GM23338 (cell line): ENCODE measurements around the gene CHMP4A.

Source experiments
- EZH2 ChIP-seq: fragments of 200-600 bp; sonication (generic); IDR thresholded peaks from one replicate; pipeline ENCODE4 v1.8.0; 2017; ENCODE audit warnings: antibody characterized with exemption, mild to moderate bottlenecking, low read depth; ENCODE audit not compliant: unreplicated experiment
- POLR2AphosphoS5 ChIP-seq: IDR thresholded peaks from 2 replicates; pipeline ENCODE4 v1.6.1; 2016; ENCODE audit warnings: antibody characterized with exemption, low read depth
- TF ChIP-seq, protein P1 (sequence below), 2 experiments: fragments of 200-600 bp in 1 of 2; sonication (generic) in 1 of 2; conservative IDR thresholded peaks; 2 replicates each; pipeline versions ENCODE4 v1.5.1 to v1.6.1; 2016 to 2017; ENCODE audit warnings: antibody characterized with exemption in 2 of 2, low read depth in 2 of 2, mild to moderate bottlenecking in 2 of 2, moderate library complexity in 1 of 2

GRCh38 chr14:24250354-24250753 lies 37.1 kb upstream of the CHMP4A start:
- TF ChIP-seq, protein P1, sequence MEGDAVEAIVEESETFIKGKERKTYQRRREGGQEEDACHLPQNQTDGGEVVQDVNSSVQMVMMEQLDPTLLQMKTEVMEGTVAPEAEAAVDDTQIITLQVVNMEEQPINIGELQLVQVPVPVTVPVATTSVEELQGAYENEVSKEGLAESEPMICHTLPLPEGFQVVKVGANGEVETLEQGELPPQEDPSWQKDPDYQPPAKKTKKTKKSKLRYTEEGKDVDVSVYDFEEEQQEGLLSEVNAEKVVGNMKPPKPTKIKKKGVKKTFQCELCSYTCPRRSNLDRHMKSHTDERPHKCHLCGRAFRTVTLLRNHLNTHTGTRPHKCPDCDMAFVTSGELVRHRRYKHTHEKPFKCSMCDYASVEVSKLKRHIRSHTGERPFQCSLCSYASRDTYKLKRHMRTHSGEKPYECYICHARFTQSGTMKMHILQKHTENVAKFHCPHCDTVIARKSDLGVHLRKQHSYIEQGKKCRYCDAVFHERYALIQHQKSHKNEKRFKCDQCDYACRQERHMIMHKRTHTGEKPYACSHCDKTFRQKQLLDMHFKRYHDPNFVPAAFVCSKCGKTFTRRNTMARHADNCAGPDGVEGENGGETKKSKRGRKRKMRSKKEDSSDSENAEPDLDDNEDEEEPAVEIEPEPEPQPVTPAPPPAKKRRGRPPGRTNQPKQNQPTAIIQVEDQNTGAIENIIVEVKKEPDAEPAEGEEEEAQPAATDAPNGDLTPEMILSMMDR (conservative IDR thresholded peaks at IDR 0.05; ENCODE audit: low read depth in 2 of 2) = no peak
- no peak for TF ChIP-seq EZH2
- TF ChIP-seq POLR2AphosphoS5 = no peak
